AG08396 (cell line): ENCODE data around the gene NUDT8.
"Not testable (repeated sequence)": the region's sequence is repeated elsewhere in the genome, so short reads cannot be mapped to it uniquely, and the experiment has no call there.

Experiments used
- DNase-seq: peaks from one replicate; pipeline ENCODE4 v3.0.0; 2012; ENCODE audit warnings: low spot score, mixed read lengths

Gene NUDT8

DNA sequence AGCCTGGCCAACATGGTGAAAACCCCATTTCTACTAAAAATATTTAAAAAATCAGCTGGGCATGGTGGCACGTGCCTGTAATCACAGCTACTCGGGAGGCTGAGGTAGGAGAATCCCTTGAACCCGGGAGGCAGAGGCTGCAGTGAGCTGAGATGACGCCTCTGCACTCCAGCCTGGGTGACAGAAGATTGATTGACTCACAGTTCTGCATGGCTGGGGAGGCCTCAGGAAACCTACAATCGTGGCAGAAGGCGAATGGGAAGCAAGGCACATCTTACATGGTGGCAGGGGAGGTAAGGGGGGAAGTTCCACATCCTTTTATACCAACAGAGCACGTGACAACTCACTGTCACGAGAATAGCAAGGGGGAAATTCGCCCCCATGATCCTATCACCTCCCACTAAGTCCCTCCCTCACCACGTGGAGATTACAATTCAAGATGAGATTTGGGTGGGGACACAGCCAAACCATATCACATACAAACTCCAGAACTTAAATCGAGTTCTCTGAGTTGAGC lies 40.8 kb downstream of the NUDT8 start:
- DNase-seq = not testable (repeated sequence)

DNA sequence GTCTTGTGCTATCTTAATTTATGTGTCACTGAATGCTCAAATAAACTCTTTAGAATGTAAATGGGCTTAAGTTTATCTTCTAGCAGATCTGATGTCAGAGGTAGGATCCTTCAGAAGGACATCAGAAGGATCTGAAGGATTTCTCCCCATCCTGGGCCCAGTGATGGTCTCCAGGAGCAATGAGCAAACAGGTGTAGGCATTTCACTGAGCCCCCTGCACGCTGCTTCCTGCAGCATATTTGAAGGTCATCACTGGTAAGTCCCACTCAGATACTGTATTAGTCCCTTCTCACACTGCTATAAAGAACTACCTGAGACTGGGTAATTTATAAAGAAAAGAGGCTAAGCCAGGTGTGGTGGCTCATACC lies 41.6 kb downstream of the NUDT8 start:
- no peak for DNase-seq

DNA sequence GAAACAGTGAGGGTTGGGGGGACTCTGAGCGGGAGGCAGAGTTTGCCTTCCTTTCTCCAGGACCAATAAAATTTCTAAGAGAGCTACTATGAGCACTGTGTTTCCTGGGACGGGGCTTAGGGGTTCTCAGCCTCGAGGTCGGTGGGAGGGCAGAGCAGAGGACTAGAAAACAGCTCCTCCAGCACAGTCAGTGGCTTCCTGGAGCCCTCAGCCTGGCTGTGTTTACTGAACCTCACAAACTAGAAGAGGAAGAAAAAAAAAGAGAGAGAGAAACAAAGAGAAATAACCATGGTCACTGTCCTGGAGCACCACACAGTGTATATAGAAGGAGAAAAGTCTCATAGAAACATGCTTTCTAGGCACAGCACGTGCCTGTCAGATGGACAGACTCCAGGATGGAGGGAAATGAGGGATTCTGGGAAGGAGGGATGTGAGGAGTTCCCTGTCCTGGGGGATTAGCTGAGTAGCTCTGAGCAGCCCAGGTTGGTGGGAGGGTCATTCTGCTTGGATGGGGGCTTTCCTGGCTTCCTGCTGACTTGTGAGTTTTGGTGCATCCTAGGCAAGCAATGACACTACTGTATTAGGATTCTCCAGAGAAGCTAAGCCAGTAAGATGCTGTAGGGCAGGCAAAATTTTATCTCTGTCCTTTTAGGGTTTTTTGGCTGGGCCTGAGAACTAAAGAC lies 43.0 kb downstream of the NUDT8 start:
- no peak for DNase-seq

DNA sequence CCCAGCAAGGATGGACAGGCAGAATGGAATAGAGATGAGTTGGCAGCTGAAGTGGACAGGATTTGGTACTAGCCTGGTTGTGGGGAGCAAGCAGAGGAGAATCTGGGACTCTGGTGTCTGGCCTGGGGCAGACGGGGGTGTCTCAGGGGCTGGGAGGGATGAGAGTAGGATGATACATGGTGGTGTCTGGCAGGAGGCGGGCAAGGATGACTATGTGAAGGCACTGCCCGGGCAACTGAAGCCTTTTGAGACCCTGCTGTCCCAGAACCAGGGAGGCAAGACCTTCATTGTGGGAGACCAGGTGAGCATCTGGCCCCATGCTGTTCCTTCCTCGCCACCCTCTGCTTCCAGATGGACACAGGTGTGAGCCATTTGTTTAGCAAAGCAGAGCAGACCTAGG lies 43.8 kb downstream of the NUDT8 start:
- no peak for DNase-seq

DNA sequence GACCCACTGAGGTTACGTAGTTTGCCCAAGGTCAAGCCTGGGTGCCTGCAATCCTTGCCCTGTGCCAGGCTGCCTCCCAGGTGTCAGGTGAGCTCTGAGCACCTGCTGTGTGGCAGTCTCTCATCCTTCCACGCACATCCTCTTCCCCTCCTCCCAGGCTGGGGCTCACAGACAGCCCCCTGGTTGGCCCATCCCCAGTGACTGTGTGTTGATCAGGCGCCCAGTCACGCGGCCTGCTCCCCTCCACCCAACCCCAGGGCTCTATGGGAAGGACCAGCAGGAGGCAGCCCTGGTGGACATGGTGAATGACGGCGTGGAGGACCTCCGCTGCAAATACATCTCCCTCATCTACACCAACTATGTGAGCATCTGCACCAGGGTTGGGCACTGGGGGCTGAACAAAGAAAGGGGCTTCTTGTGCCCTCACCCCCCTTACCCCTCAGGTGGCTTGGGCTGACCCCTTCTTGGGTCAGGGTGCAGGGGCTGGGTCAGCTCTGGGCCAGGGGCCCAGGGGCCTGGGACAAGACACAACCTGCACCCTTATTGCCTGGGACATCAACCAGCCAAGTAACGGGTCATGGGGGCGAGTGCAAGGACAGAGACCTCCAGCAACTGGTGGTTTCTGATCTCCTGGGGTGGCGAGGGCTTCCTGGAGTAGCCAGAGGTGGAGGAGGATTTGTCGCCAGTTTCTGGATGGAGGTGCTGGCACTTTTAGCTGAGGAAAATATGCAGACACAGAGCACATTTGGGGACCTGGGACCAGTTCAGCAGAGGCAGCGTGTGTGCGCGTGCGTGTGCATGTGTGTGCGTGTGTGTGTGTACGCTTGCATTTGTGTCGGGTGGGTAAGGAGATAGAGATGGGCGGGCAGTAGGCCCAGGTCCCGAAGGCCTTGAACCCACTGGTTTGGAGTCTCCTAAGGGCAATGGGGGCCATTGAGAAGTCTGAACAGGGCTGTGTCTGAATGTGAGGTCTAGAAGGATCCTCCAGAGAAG lies 44.6 kb downstream of the NUDT8 start:
- no peak for DNase-seq

DNA sequence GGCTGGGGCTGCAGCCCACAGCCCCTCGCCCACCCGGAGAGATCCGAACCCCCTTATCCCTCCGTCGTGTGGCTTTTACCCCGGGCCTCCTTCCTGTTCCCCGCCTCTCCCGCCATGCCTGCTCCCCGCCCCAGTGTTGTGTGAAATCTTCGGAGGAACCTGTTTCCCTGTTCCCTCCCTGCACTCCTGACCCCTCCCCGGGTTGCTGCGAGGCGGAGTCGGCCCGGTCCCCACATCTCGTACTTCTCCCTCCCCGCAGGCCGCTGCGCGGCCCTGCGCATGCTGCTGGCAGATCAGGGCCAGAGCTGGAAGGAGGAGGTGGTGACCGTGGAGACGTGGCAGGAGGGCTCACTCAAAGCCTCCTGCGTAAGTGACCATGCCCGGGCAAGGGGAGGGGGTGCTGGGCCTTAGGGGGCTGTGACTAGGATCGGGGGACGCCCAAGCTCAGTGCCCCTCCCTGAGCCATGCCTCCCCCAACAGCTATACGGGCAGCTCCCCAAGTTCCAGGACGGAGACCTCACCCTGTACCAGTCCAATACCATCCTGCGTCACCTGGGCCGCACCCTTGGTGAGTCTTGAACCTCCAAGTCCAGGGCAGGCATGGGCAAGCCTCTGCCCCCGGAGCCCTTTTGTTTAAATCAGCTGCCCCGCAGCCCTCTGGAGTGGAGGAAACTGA lies 45.4 kb downstream of the NUDT8 start:
- peak; percentile 76 for DNase-seq

DNA sequence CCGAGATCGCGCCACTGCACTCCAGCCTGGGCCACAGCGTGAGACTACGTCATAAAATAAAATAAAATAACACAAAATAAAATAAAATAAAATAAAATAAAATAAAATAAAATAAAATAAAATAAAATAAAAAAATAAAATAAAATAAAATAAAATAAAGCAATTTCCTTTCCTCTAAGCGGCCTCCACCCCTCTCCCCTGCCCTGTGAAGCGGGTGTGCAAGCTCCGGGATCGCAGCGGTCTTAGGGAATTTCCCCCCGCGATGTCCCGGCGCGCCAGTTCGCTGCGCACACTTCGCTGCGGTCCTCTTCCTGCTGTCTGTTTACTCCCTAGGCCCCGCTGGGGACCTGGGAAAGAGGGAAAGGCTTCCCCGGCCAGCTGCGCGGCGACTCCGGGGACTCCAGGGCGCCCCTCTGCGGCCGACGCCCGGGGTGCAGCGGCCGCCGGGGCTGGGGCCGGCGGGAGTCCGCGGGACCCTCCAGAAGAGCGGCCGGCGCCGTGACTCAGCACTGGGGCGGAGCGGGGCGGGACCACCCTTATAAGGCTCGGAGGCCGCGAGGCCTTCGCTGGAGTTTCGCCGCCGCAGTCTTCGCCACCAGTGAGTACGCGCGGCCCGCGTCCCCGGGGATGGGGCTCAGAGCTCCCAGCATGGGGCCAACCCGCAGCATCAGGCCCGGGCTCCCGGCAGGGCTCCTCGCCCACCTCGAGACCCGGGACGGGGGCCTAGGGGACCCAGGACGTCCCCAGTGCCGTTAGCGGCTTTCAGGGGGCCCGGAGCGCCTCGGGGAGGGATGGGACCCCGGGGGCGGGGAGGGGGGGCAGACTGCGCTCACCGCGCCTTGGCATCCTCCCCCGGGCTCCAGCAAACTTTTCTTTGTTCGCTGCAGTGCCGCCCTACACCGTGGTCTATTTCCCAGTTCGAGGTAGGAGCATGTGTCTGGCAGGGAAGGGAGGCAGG lies 46.2 kb downstream of the NUDT8 start, which contains the start of gene GSTP1:
GSTP1 (plus strand) TSS at position 566 of the 958 bp plus-strand sequence; CDS start at position 598, 32 bp downstream.
- peak; percentile 97 for DNase-seq

DNA sequence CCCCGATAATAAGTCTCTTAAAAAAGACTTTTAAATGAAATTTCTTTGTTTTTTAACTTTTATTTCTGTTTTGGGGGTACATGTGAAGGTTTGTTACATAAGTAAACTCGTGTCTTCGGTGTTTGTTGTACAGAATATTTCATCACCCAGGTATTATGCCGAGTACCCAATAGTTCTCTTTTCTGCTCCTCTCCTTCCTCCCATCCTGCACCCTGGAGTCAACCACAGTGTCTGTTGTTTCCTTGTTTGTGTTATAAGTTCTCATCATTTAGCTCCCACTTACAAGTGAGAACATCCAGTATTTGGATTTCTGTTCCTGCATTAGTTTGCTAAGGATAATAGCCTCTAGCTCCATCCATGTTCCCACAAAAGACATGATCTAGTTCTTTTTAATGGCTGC lies 47.7 kb downstream of the NUDT8 start:
- DNase-seq = no peak

DNA sequence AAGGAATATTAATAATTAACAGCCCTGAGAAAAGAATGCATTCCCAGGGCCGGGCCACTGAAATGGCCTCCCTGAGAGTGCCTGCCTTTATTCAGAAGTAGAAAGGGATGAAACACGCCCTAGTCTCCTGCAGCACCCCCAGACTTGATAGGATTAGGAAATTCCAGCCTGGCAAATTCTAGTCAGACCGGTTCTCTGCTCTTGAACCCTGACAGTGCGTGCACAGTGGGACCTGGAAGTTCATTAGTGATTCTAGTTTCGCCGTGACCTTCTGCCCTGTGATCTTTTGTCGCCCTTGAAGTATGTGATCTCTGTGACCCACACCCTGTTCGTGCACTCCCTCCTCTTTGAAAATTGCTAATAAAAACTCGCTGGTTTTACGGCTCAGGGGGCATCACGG lies 48.3 kb downstream of the NUDT8 start:
- no peak for DNase-seq

DNA sequence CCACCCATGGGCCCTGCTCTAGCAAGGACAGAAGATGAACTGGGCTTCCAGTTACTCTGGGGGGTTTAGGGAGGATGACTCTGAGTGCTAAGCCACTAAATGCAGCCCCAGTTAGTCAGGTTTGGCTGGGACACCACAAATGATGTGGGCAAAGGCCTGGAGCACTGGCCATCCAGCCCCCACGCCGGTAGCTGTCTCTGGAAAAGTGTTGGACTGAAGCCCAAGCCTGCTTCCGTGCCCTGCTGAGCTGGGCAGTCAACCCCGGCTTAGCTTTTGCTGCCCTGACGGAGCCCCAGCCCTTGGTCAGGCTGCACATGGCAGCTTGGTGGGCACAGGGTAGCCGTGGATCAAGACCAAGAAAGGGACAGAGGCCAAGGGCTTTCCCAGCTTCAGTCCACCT lies 51.8 kb downstream of the NUDT8 start:
- no peak for DNase-seq
